Testis (tissue), 3 donors: ENCODE data around the gene TPRN. TPM values are rescaled to one million over a fixed set of nuclear protein-coding genes. Genes with fewer than 3 reads are reported as not detected.

Experiments
- DNase-seq: peaks from one replicate; pipeline ENCODE4 v3.0.0-alpha.2; 2019
- H3K27ac ChIP-seq, 2 donors: fragments of 200-600 bp; sonication (generic); one replicate each; pipeline ENCODE4 v1.5.1; 2019
- H3K27me3 ChIP-seq: fragments of 200-600 bp; sonication (generic); one replicate; pipeline ENCODE4 v1.5.1; 2019
- H3K36me3 ChIP-seq: fragments of 200-600 bp; sonication (generic); one replicate; pipeline ENCODE4 v1.5.1; 2017; ENCODE audit warnings: low read depth; ENCODE audit errors: missing control alignments
- H3K4me1 ChIP-seq: fragments of 200-600 bp; sonication (generic); one replicate; pipeline ENCODE4 v1.5.1; 2019
- H3K4me3 ChIP-seq, 2 donors: fragments of 200-600 bp; sonication (generic); one replicate each; pipeline ENCODE4 v1.5.1; 2017 to 2019
- H3K9me3 ChIP-seq: fragments of 200-600 bp; sonication (generic); one replicate; pipeline ENCODE4 v1.5.1; 2017
- POLR2A ChIP-seq: fragments of 450-650 bp; IDR thresholded peaks from one replicate; pipeline ENCODE4 v1.6.1; 2017; ENCODE audit warnings: antibody characterized with exemption, mild to moderate bottlenecking, moderate library complexity
- WGBS, 2 donors: methylation state at CpG; one replicate each; pipeline ENCODE4 v1.1.5; 2018; 5-methylcytosine and 5-hydroxymethylcytosine counted together
- intact Hi-C: fragments of 100-400 bp; cut with DNase I; formaldehyde crosslinking; loops from one replicate; pipeline ENCODE4 v1.15.1; 2023; ENCODE audit warnings: low total_unique reads
- polyA plus RNA-seq: library from polyadenylated mRNA; stranded (reverse); fragments of 350-450 nt; fragmentation: Illumina TruSeq; extraction: RNeasy Lipid Tissue Mini Kit (QIAGEN cat#74804); gene quantifications from one replicate; pipeline ENCODE4 v1.2.3, GENCODE V29; 2014; ENCODE audit warnings: low read depth, low replicate concordance; ENCODE audit not compliant: insufficient read depth
- total RNA-seq, 2 donors: library from RNA; depleted of rRNA; stranded (reverse); fragments of >200 nt; gene quantifications; one replicate each; pipeline ENCODE4 v1.2.3, GENCODE V29; 2016
- TF ChIP-seq, protein P1 (sequence below), 3 experiments: fragments of 450-650 bp in 2 of 3; fragments of 200-600 bp in 1 of 3; sonication (generic) in 1 of 3; IDR thresholded peaks; one replicate each; pipeline ENCODE4 v1.5.1; 2016 to 2019; ENCODE audit warnings: antibody characterized with exemption in 3 of 3, mild to moderate bottlenecking in 2 of 3, moderate library complexity in 1 of 3

The TPRN gene
- total and polyA plus RNA-seq, 3 donors from 2014 or later = 17.2 to 35.2 (median 25.9) TPM

GRCh38 chr9:137188490-137189296, 11.8 kb downstream of the TPRN start, which contains the start of the genes ANAPC2 and SSNA1:
ANAPC2 (minus strand) TSS chr9:137188560; CDS start chr9:137188532, 28 bp downstream.
SSNA1 (plus strand) TSS chr9:137188676; CDS start chr9:137188727, 51 bp downstream.
- intact Hi-C loops = no loop called here
- H3K9me3 ChIP-seq = no peaks in the 10 kb centered on the region
- no peaks in the 10 kb centered on the region for H3K27me3 ChIP-seq
- H3K27ac ChIP-seq = peak within 1 kb of the TSS; percentile 68 to 86
- H3K4me3 ChIP-seq = peak within 1 kb of the TSS; percentile 96 to 98
- 0 to 1% methylated on average over 5 to 59 of the region's 98 CpGs for WGBS, 2 donors
- H3K36me3 ChIP-seq = no peaks in the 10 kb centered on the region
- DNase-seq = peak; percentile 93
- peak; percentile 38 for TF ChIP-seq POLR2A
- TF ChIP-seq, protein P1, sequence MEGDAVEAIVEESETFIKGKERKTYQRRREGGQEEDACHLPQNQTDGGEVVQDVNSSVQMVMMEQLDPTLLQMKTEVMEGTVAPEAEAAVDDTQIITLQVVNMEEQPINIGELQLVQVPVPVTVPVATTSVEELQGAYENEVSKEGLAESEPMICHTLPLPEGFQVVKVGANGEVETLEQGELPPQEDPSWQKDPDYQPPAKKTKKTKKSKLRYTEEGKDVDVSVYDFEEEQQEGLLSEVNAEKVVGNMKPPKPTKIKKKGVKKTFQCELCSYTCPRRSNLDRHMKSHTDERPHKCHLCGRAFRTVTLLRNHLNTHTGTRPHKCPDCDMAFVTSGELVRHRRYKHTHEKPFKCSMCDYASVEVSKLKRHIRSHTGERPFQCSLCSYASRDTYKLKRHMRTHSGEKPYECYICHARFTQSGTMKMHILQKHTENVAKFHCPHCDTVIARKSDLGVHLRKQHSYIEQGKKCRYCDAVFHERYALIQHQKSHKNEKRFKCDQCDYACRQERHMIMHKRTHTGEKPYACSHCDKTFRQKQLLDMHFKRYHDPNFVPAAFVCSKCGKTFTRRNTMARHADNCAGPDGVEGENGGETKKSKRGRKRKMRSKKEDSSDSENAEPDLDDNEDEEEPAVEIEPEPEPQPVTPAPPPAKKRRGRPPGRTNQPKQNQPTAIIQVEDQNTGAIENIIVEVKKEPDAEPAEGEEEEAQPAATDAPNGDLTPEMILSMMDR (IDR thresholded peaks at IDR 0.05) = peak in 2 of 3 experiments; percentile 37 to 46
- peaks cover 26% of the 10 kb centered on the region for H3K4me1 ChIP-seq

- intact Hi-C loops = no loop called here
- DNase-seq = no peak
- Histone ChIP-seq H3K27ac (peak overlapping the region in 1 of 2 donors; percentile 86), H3K36me3 (no peaks in the 10 kb centered on the region), H3K4me1 (peaks cover 26% of the 10 kb centered on the region), H3K27me3 (no peaks in the 10 kb centered on the region), H3K4me3 (peak overlapping the region; percentile 96 to 98), H3K9me3 (no peaks in the 10 kb centered on the region)
- 0 to 1% methylated on average over 16 to 31 of the region's 31 CpGs for WGBS, 2 donors
- TF ChIP-seq POLR2A = no peak
- TF ChIP-seq, protein P1 (IDR thresholded peaks at IDR 0.05) = no peak
Measured at GRCh38 chr9:137188086-137188489, 12.5 kb downstream of the TPRN start.

GRCh38 chr9:137187386-137187785, 13.2 kb downstream of the TPRN start:
- no peaks in the 10 kb centered on the region for H3K9me3 ChIP-seq
- DNase-seq = no peak
- 52 to 76% methylated on average over 15 of the region's 15 CpGs for WGBS, 2 donors
- peak overlapping the region; percentile 96 to 98 for H3K4me3 ChIP-seq
- no peaks in the 10 kb centered on the region for H3K36me3 ChIP-seq
- peaks cover 26% of the 10 kb centered on the region for H3K4me1 ChIP-seq
- no peaks in the 10 kb centered on the region for H3K27me3 ChIP-seq
- TF ChIP-seq, protein P1 (IDR thresholded peaks at IDR 0.05) = no peak
- no peak for TF ChIP-seq POLR2A
- no peak overlapping the region for H3K27ac ChIP-seq
- intact Hi-C loops = no loop called here

DNA sequence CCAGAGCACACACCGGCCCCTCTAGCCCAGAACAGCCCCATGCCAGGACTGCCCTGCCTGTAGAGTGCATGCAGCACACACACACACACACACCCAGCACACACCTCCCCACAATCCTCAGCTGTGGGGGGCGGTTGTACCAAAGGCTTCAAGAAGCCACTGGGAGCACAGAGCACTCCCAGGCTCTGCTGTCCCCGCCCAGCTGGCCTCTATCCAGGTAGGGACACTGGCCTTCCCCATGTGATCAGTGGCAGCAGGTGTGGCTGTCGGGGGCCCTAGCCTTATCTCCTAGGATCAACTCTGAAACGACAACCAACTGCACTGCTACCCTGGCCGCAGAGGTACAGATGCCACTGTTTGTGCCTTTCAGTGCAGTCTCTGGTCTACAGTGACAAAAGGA, 14.2 kb downstream of the TPRN start:
- intact Hi-C loops = no loop called here
- no peaks in the 10 kb centered on the region for H3K36me3 ChIP-seq
- no peak for DNase-seq
- no peaks in the 10 kb centered on the region for H3K9me3 ChIP-seq
- peaks cover 26% of the 10 kb centered on the region for H3K4me1 ChIP-seq
- 68 to 74% methylated on average over 3 to 6 of the region's 6 CpGs for WGBS, 2 donors
- no peak for TF ChIP-seq POLR2A
- TF ChIP-seq, protein P1 (IDR thresholded peaks at IDR 0.05) = no peak
- H3K27ac ChIP-seq = no peak overlapping the region
- H3K27me3 ChIP-seq = no peaks in the 10 kb centered on the region
- no peak overlapping the region for H3K4me3 ChIP-seq
